ENCODE data around the gene FAM171A1. TPM values are rescaled to one million over a fixed set of nuclear protein-coding genes. Genes with fewer than 3 reads are reported as not detected.

Gene FAM171A1
- total and polyA plus RNA-seq, 2 donors (not counting 3 experiments of a cell fraction or from before 2014, with no cell fraction given), result 56.3 to 75.8 TPM

DNA sequence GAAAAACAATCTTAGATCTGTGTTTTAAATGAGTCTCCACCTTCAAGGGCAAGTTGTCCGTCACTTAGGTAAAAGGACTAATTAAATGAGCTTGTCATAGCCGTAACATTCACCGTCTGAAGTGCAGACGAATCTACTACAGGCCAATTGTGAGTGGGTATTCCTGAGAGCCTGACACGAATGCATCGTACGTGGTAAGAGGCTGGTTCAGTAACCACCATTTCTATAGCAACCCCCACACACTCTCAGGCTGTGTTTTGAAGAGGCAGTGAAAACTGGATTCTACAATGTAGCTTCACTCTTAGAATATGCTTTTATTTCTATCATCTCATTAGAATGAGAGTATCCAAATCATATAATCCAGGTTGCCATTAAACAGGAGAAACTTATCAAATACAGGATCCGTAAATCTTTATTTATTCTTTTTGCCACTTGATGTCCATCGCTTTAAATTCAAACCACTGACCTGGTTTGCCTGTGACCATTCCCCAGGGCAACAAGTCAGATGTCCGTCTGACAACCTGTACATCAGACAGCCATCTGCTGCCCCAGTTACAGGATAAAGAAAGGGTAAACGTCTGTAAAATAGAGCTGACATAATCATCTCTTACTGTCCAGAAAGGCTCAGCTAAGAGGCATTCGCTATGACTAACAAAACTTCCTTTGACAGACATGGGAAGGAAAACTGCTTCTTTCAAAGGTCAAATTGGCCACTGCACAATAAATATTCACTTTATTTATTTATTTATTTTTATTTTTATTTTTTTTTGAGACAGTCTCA, 132.3 kb downstream of the FAM171A1 start:
- Histone ChIP-seq H3K9me3 (replicated peaks; ENCODE audit: control insufficient read depth, insufficient read depth, low read length) (no peaks in the 10 kb centered on the region), H3K79me2 (ENCODE audit: control insufficient read depth, insufficient read depth, low read length) (no peaks in the 10 kb centered on the region), H3K27ac (ENCODE audit: insufficient read depth, low read depth, low read length) (peak overlapping the region; percentile 63), H3K9me1 (replicated peaks; ENCODE audit: control insufficient read depth, extremely low read depth, insufficient read depth, low read length) (no peaks in the 10 kb centered on the region), H3K36me3 (ENCODE audit: control insufficient read depth in 2 of 2, extremely low read depth in 1 of 2, insufficient read depth in 2 of 2, low read length in 2 of 2) (peaks cover 0 to 1% of the 10 kb centered on the region in 2 experiments), H3K4me2 (ENCODE audit: insufficient read depth, low read length) (no peak overlapping the region), H4K20me1 (replicated peaks; ENCODE audit: control insufficient read depth, extremely low read depth, insufficient read depth, low read length) (no peaks in the 10 kb centered on the region), H3K9ac (replicated peaks; ENCODE audit: extremely low read depth, insufficient read depth, low read length) (peak overlapping the region; percentile 26), H3K27me3 (ENCODE audit: control insufficient read depth in 2 of 2, insufficient read depth in 2 of 2, low read length in 2 of 2) (no peaks in the 10 kb centered on the region), H2AFZ (ENCODE audit: low read depth, low read length) (no peak overlapping the region), H3K4me3 (replicated peaks in 1 of 3; ENCODE audit: insufficient read depth in 1 of 3, low read depth in 1 of 3, low read length in 3 of 3) (no peak overlapping the region), H3K4me1 (ENCODE audit: control insufficient read depth, extremely low read depth, insufficient read depth, low read length) (peaks cover 11% of the 10 kb centered on the region)
- TF ChIP-seq JUN (IDR thresholded peaks at IDR 0.05; ENCODE audit: borderline replicate concordance, insufficient read depth, insufficient read length, low read depth) (peak; percentile 16), GATA2 (IDR thresholded peaks at IDR 0.05; ENCODE audit: insufficient read depth, insufficient read length, low read depth, low read length) (no peak), POLR2AphosphoS5 (IDR thresholded peaks at IDR 0.05; ENCODE audit: insufficient read depth, low read depth, low read length) (no peak), EZH2 (IDR thresholded peaks at IDR 0.05; ENCODE audit: borderline replicate concordance, low read depth, low read length, severe bottlenecking) (no peak), POLR2A (IDR thresholded peaks at IDR 0.05; ENCODE audit: low read depth, low read length) (no peak), MYC (IDR thresholded peaks at IDR 0.05; ENCODE audit: low read depth, low read length) (no peak), FOS (IDR thresholded peaks at IDR 0.05; ENCODE audit: borderline replicate concordance, insufficient read depth, low read length) (peak; percentile 29)
- TF ChIP-seq, protein P1, sequence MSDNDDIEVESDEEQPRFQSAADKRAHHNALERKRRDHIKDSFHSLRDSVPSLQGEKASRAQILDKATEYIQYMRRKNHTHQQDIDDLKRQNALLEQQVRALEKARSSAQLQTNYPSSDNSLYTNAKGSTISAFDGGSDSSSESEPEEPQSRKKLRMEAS (IDR thresholded peaks at IDR 0.05; ENCODE audit: insufficient read depth, insufficient read length), result no peak
- TF ChIP-seq, protein P2, sequence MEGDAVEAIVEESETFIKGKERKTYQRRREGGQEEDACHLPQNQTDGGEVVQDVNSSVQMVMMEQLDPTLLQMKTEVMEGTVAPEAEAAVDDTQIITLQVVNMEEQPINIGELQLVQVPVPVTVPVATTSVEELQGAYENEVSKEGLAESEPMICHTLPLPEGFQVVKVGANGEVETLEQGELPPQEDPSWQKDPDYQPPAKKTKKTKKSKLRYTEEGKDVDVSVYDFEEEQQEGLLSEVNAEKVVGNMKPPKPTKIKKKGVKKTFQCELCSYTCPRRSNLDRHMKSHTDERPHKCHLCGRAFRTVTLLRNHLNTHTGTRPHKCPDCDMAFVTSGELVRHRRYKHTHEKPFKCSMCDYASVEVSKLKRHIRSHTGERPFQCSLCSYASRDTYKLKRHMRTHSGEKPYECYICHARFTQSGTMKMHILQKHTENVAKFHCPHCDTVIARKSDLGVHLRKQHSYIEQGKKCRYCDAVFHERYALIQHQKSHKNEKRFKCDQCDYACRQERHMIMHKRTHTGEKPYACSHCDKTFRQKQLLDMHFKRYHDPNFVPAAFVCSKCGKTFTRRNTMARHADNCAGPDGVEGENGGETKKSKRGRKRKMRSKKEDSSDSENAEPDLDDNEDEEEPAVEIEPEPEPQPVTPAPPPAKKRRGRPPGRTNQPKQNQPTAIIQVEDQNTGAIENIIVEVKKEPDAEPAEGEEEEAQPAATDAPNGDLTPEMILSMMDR (IDR thresholded peaks at IDR 0.05; ENCODE audit: extremely low read depth in 1 of 2, insufficient read depth in 1 of 2, low read depth in 1 of 2, low read length in 2 of 2), result no peak
- dilution Hi-C loops (cut with MboI; ENCODE audit: extremely low pct_ligation_motif_present, low sequenced_read_pairs), result no loop called here
- intact Hi-C loops (cut with micrococcal nuclease), result no loop called here
- no TSS peak for BruUV-seq (replicated peaks)
- peak; percentile 38 for FAIRE-seq
- CTCF ChIA-PET, result interaction anchor here (0.8 to 1.8 kb wide), 8 partner anchors 8 to 132 kb away, joined by 3 to 8 read pairs (median 4); partner anchors contain the start of genes FAM171A1 and NMT2
- peak; percentile 64 for DNase-seq (ENCODE audit: low read depth, low spot score)
- POLR2A ChIA-PET, result no interaction called here

All from endothelial cell of umbilical vein (primary cell).